Measurements from ENCODE around the gene SWT1. TPM values are rescaled to one million over a fixed set of nuclear protein-coding genes. Genes with fewer than 3 reads are reported as not detected.

The SWT1 gene, protein sequence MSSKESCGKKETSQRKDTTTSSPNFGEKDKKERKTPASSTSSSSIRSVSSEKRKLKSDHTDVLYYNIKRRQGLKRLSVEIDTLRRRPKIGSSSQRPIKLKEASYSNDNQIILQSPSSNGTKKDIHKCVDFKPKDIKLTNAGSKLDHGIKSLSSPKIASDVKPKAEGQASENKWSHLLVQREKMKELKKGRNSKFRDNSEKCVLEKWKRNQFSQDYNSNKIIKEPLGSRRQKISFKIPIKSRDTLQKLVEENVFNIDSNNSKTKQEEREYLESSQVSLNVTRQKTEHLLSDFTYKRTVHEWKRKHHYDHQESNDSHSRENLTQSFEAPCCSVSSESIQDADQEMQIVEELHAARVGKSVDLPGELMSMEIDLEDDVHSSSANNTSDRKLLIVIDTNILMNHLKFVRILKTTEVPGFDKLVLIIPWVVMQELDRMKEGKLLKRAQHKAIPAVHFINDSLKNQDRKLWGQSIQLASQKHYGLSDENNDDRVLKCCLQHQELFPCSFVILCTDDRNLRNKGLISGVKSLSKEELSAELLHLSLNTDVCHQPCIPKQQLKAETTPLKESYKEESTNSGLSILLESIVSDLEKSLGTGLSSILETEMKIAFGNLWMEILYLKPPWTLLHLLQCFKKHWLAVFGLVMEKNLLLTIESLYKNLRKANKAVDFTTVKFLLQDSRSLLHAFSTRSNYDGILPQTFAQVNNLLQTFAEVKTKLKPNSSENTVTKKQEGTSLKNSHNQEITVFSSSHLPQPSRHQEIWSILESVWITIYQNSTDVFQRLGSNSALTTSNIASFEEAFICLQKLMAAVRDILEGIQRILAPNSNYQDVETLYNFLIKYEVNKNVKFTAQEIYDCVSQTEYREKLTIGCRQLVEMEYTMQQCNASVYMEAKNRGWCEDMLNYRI
- 1 to 10 TPM; 3.0 to 3.3 TPM for total RNA-seq

GRCh38 chr1:185156854-185157598, at the start of gene SWT1, which contains the start of gene TRMT1L:
Gene SWT1, plus strand, starts transcription at chr1:185157167. Its CDS starts 3,675 bp downstream, at chr1:185160842.
Gene TRMT1L, minus strand, starts transcription at chr1:185156953. Its CDS starts 241 bp downstream, at chr1:185156712.
- ATAC-seq = peak; percentile 94
- DNase-seq = peak; percentile 99
- peaks cover 10% of the 10 kb centered on the region for H3K36me3 Mint-ChIP-seq (ENCODE audit: low read depth)
- H3K4me3 Mint-ChIP-seq = peak within 1 kb of the TSS; percentile 91
- ChIA-PET POLR2A (no interaction called here), CTCF (interaction anchor here (0.7 to 5.1 kb wide), 3 partner anchors 12 to 481 kb away, joined by 3 to 44 read pairs (median 4); no protein-coding TSS in a partner anchor)
- peaks cover 50% of the 10 kb centered on the region for H3K4me1 Mint-ChIP-seq
- H3K27ac Mint-ChIP-seq = peak within 1 kb of the TSS; percentile 95
- no peaks in the 10 kb centered on the region for H3K27me3 Mint-ChIP-seq
- no peaks in the 10 kb centered on the region for H3K9me3 Mint-ChIP-seq (ENCODE audit: low read depth)
- intact Hi-C loops (cut with DNase I, micrococcal nuclease) = loop anchor here (1.0 to 5.0 kb wide), 14 partner anchors 112 to 1685 kb away; partner anchors contain the start of genes NIBAN1 (in 2 of the 2), RNF2 (in 2 of the 2), C1orf21 (in 1 of the 2) and IVNS1ABP (in 1 of the 2)

DNA sequence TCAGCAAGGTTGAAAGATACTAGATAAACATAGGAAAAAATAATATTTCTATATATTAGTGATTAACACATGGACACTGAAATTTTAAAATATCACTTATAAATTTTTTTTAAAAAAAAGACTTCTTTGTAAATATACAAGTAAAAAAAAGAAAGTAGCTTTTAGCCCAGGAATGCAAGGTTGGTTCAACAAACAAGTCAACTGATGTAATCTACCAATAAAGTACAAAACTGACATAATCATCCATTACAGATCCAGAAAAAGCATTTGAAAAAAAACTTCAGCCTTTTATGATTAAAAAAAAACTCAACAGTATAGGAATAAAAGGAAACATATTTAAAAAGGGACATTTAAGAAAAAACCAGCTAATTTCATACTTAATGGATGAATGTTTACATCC, 48.6 kb upstream of the SWT1 start:
- Mint-ChIP-seq H3K4me3 (no peak overlapping the region), H3K9me3 (ENCODE audit: low read depth) (peaks cover 22% of the 10 kb centered on the region), H3K4me1 (no peaks in the 10 kb centered on the region), H3K27ac (no peak overlapping the region), H3K27me3 (no peaks in the 10 kb centered on the region), H3K36me3 (ENCODE audit: low read depth) (peaks cover 11% of the 10 kb centered on the region)
- no peak for ATAC-seq
- no peak for DNase-seq
- ChIA-PET CTCF (interaction anchor here (0.7 to 0.8 kb wide), 2 partner anchors 26 to 33 kb away, joined by 3 read pairs; no protein-coding TSS in a partner anchor), POLR2A (interaction anchor here (0.6 kb wide), 1 partner anchor 365 kb away, joined by 5 read pairs; no protein-coding TSS in a partner anchor)
- intact Hi-C loops (cut with DNase I, micrococcal nuclease) = no loop called here

- ATAC-seq (no peak), DNase-seq (no peak)
- ChIA-PET POLR2A (no interaction called here), CTCF (no interaction called here)
- H3K4me1 Mint-ChIP-seq = no peaks in the 10 kb centered on the region
- H3K36me3 Mint-ChIP-seq (ENCODE audit: low read depth) = peaks cover 2% of the 10 kb centered on the region
- H3K9me3 Mint-ChIP-seq (ENCODE audit: low read depth) = peaks cover 22% of the 10 kb centered on the region
- intact Hi-C loops (cut with DNase I, micrococcal nuclease) = no loop called here
- no peak overlapping the region for H3K4me3 Mint-ChIP-seq
- no peaks in the 10 kb centered on the region for H3K27me3 Mint-ChIP-seq
- H3K27ac Mint-ChIP-seq = no peak overlapping the region
Measured at GRCh38 chr1:185110145-185110544, 46.8 kb upstream of the SWT1 start.

- POLR2A ChIA-PET = no interaction called here
- no peaks in the 10 kb centered on the region for H3K4me1 Mint-ChIP-seq
- CTCF ChIA-PET = no interaction called here
- ATAC-seq (no peak), DNase-seq (no peak)
- H3K9me3 Mint-ChIP-seq (ENCODE audit: low read depth) = peaks cover 16% of the 10 kb centered on the region
- H3K27ac Mint-ChIP-seq = no peak overlapping the region
- H3K27me3 Mint-ChIP-seq = no peaks in the 10 kb centered on the region
- no peak overlapping the region for H3K4me3 Mint-ChIP-seq
- intact Hi-C loops (cut with DNase I, micrococcal nuclease) = no loop called here
- H3K36me3 Mint-ChIP-seq (ENCODE audit: low read depth) = peaks cover 2% of the 10 kb centered on the region
Measured at GRCh38 chr1:185111873-185112272, 45.1 kb upstream of the SWT1 start.

GRCh38 chr1:185112356-185112755, 44.6 kb upstream of the SWT1 start:
- no peak for ATAC-seq
- intact Hi-C loops (cut with DNase I, micrococcal nuclease) = no loop called here
- peaks cover 14% of the 10 kb centered on the region for H3K9me3 Mint-ChIP-seq (ENCODE audit: low read depth)
- no peak overlapping the region for H3K27ac Mint-ChIP-seq
- ChIA-PET POLR2A (no interaction called here), CTCF (no interaction called here)
- no peaks in the 10 kb centered on the region for H3K27me3 Mint-ChIP-seq
- no peak overlapping the region for H3K4me3 Mint-ChIP-seq
- DNase-seq = no peak
- peaks cover 2% of the 10 kb centered on the region for H3K36me3 Mint-ChIP-seq (ENCODE audit: low read depth)
- H3K4me1 Mint-ChIP-seq = no peaks in the 10 kb centered on the region

GRCh38 chr1:185129708-185130107, 27.3 kb upstream of the SWT1 start:
- intact Hi-C loops (cut with DNase I, micrococcal nuclease) = no loop called here
- no peaks in the 10 kb centered on the region for H3K4me1 Mint-ChIP-seq
- ATAC-seq (no peak), DNase-seq (no peak)
- no peak overlapping the region for H3K4me3 Mint-ChIP-seq
- no peaks in the 10 kb centered on the region for H3K27me3 Mint-ChIP-seq
- POLR2A ChIA-PET = no interaction called here
- H3K9me3 Mint-ChIP-seq (ENCODE audit: low read depth) = peaks cover 7% of the 10 kb centered on the region
- CTCF ChIA-PET = no interaction called here
- peaks cover 39% of the 10 kb centered on the region for H3K36me3 Mint-ChIP-seq (ENCODE audit: low read depth)
- no peak overlapping the region for H3K27ac Mint-ChIP-seq

DNA sequence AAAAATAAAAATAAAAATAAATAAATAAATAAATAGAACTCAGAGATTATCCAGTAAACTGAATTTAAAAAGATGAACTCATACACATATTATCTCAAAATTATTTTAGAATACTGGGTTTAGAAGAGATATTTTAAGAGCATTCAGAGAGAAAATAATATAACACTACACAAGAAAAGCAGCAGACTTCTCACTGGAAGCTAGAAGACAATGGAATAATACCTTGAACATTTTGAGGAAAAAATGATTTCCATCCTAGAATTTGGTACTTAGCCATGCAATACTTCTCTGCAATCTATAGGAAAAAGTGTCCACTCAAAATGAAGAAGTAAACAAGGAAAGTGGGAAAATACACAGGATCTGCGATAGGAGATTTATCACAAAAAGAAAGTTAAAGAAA, 24.4 kb upstream of the SWT1 start:
- Mint-ChIP-seq H3K27ac (no peak overlapping the region), H3K36me3 (ENCODE audit: low read depth) (peaks cover 40% of the 10 kb centered on the region), H3K4me1 (no peaks in the 10 kb centered on the region)

GRCh38 chr1:185137896-185138545, 18.9 kb upstream of the SWT1 start:
- Mint-ChIP-seq H3K9me3 (ENCODE audit: low read depth) (peaks cover 3% of the 10 kb centered on the region), H3K27me3 (no peaks in the 10 kb centered on the region), H3K36me3 (ENCODE audit: low read depth) (peaks cover 23% of the 10 kb centered on the region), H3K4me1 (peaks cover 3% of the 10 kb centered on the region), H3K27ac (no peak overlapping the region), H3K4me3 (no peak overlapping the region)
- intact Hi-C loops (cut with DNase I, micrococcal nuclease) = no loop called here
- ATAC-seq (no peak), DNase-seq (no peak)
- ChIA-PET POLR2A (no interaction called here), CTCF (interaction anchor here (0.6 kb wide), 1 partner anchor 543 kb away, joined by 3 read pairs; no protein-coding TSS in a partner anchor)

More for the DNA sequence above, 24.4 kb upstream of the SWT1 start:
- ATAC-seq = no peak
- ChIA-PET CTCF (interaction anchor here (0.6 kb wide), 1 partner anchor 12 kb away, joined by 4 read pairs; no protein-coding TSS in a partner anchor), POLR2A (no interaction called here)
- Mint-ChIP-seq H3K4me3 (no peak overlapping the region), H3K9me3 (ENCODE audit: low read depth) (peaks cover 7% of the 10 kb centered on the region), H3K27me3 (no peaks in the 10 kb centered on the region)
- intact Hi-C loops (cut with DNase I, micrococcal nuclease) = no loop called here
- no peak for DNase-seq

DNA sequence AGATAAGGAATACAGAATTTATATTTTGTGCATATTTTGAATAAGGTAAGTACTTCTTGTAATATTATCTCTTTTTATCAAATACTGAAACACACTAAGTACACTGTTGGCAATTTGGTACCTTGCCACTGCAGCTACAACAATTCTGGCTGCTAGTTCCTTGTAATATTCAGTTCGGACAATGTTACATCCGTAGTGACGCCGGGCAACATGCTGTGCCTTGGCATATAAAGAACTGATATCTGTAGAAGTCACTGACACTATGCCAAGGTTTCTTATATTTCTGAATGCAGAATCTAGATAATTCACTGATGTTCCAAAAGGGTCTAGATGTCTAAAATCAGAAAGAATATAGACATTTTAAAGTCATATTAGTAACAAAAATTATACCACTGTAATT, 17.7 kb upstream of the SWT1 start:
- Mint-ChIP-seq H3K36me3 (ENCODE audit: low read depth) (peaks cover 13% of the 10 kb centered on the region), H3K4me1 (peaks cover 3% of the 10 kb centered on the region), H3K27me3 (no peaks in the 10 kb centered on the region), H3K9me3 (ENCODE audit: low read depth) (no peaks in the 10 kb centered on the region), H3K27ac (no peak overlapping the region), H3K4me3 (no peak overlapping the region)
- DNase-seq (no peak), ATAC-seq (no peak)
- ChIA-PET CTCF (no interaction called here), POLR2A (no interaction called here)
- intact Hi-C loops (cut with DNase I, micrococcal nuclease) = no loop called here

GRCh38 chr1:185144233-185144632, 12.7 kb upstream of the SWT1 start:
- ChIA-PET CTCF (interaction anchor here (0.7 to 1.1 kb wide), 2 partner anchors 12 kb away, joined by 4 read pairs; partner anchors contain the start of gene TRMT1L), POLR2A (no interaction called here)
- no peak overlapping the region for H3K27ac Mint-ChIP-seq
- H3K4me3 Mint-ChIP-seq = no peak overlapping the region
- no peak for DNase-seq
- H3K9me3 Mint-ChIP-seq (ENCODE audit: low read depth) = no peaks in the 10 kb centered on the region
- H3K4me1 Mint-ChIP-seq = no peaks in the 10 kb centered on the region
- ATAC-seq = no peak
- intact Hi-C loops (cut with DNase I, micrococcal nuclease) = no loop called here
- peaks cover 16% of the 10 kb centered on the region for H3K36me3 Mint-ChIP-seq (ENCODE audit: low read depth)
- H3K27me3 Mint-ChIP-seq = no peaks in the 10 kb centered on the region
